ENCODE data around the gene NAALAD2.
"Not testable (repeated sequence)": the region's sequence is repeated elsewhere in the genome, so short reads cannot be mapped to it uniquely, and the experiment has no call there.

Gene NAALAD2

DNA sequence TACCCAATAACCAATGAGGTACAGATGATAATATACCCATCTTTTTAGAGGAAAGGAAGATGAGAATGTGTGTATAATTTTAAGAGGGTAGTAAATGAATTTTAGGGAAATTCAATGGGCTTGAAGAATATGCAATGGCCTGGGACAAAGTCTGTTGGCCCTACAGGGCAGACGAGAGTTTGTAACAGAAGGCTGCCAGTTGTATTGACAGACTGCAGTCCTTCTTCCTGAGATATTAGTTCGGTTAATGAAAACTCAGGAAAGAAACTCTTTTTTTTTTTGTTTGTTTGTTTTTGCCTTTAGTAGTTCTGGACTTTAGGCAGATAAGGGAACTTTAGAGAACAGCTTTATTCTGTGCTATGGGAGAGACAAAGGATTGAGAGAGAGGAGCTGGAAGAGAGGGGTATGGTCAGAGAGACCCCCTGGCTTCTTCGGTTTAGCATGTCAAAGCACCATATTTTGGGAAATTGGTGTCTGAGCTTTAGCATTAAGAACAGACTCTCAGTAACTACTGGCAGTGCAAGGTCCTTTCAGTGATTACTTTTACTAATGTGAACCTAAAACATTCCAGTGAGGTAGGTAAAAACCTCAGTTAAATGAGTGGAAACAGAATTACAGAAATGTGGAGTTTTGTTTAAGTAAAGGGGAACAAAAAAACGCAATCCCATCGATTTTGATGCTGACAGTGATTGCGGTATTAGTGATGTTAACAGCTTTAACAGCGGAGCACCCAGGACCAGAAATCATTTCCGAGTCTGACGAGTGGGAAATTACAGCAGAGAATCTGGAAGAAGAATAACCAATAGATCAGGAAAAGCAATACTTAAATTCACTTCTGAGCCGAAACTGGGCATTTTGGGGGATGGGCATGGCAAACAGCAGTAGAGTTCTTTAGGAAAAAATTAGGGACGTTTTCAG lies 644 bp upstream of the NAALAD2 start:
- H3K36me3 ChIP-seq (ENCODE audit: control insufficient read depth, insufficient read depth, low read length) = no peaks in the 10 kb centered on the region
- no peaks in the 10 kb centered on the region for H3K9me3 ChIP-seq (ENCODE audit: control insufficient read depth, low read length)
- H3K4me1 ChIP-seq (ENCODE audit: control insufficient read depth, insufficient read depth, low read length) = peaks cover 14% of the 10 kb centered on the region
- H3K27me3 ChIP-seq (ENCODE audit: control insufficient read depth, insufficient read depth, low read length, poor library complexity, severe bottlenecking) = no peaks in the 10 kb centered on the region
- H3K4me3 ChIP-seq (ENCODE audit: insufficient read depth, low read depth, low read length) = peak overlapping the region; percentile 78
- 20 to 23% methylated on average over 11 of the region's 11 CpGs for WGBS, 2 experiments
- peak overlapping the region; percentile 74 for H3K27ac ChIP-seq (ENCODE audit: insufficient read depth, low read depth, low read length, poor library complexity, severe bottlenecking)

DNA sequence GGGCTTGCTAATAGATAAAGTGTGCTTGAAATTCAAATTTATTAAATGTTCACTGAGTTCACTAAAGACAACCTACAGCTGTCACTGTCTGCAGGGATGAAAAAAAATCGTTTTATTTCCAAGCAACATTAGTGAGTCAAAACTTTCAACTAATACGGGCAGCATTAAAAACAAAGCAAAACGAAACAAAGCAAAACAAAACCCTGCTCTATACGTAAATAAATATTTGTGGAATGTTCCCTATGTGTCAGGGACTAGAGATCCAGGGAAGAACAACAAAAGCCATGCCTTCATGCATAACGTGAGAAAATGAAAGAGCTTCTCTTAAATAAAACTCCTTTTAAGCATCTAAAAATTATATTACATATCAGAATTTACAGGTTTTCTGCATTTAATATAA lies 553 bp downstream of the NAALAD2 start:
- Histone ChIP-seq H3K27me3 (ENCODE audit: control insufficient read depth, insufficient read depth, low read length, poor library complexity, severe bottlenecking) (no peaks in the 10 kb centered on the region), H3K36me3 (ENCODE audit: control insufficient read depth, insufficient read depth, low read length) (no peaks in the 10 kb centered on the region), H3K27ac (ENCODE audit: insufficient read depth, low read depth, low read length, poor library complexity, severe bottlenecking) (peak overlapping the region; percentile 74), H3K4me1 (ENCODE audit: control insufficient read depth, insufficient read depth, low read length) (peaks cover 14% of the 10 kb centered on the region), H3K4me3 (ENCODE audit: insufficient read depth, low read depth, low read length) (peak overlapping the region; percentile 78), H3K9me3 (ENCODE audit: control insufficient read depth, low read length) (no peaks in the 10 kb centered on the region)
- WGBS, 2 experiments = 13 to 17% methylated on average over 1 to 5 of the region's 5 CpGs

DNA sequence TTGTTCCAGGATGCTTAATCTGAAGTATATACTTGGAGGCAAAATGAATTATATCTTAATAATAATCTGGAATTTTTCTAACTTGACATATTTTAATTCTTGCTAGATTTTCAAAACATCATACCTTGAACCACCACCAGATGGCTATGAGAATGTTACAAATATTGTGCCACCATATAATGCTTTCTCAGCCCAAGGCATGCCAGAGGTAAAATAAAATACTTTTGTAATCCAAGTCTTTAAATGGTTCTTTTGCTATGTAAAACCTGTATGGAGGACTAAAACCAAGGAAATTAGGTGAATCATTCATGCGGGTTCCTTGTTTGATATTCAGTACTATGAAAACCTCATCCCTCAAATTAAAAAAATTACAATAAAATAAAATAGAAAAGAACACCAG lies 14.4 kb downstream of the NAALAD2 start:
- no peaks in the 10 kb centered on the region for H3K9me3 ChIP-seq (ENCODE audit: control insufficient read depth, low read length)
- no peak overlapping the region for H3K27ac ChIP-seq (ENCODE audit: insufficient read depth, low read depth, low read length, poor library complexity, severe bottlenecking)
- no peaks in the 10 kb centered on the region for H3K36me3 ChIP-seq (ENCODE audit: control insufficient read depth, insufficient read depth, low read length)
- H3K27me3 ChIP-seq (ENCODE audit: control insufficient read depth, insufficient read depth, low read length, poor library complexity, severe bottlenecking) = no peaks in the 10 kb centered on the region
- no peak overlapping the region for H3K4me3 ChIP-seq (ENCODE audit: insufficient read depth, low read depth, low read length)
- H3K4me1 ChIP-seq (ENCODE audit: control insufficient read depth, insufficient read depth, low read length) = no peaks in the 10 kb centered on the region
- WGBS, 2 experiments = 80% methylated on average over 1 of the region's 1 CpG; no CpG with 5 or more reads in 1 of the 2 experiments

DNA sequence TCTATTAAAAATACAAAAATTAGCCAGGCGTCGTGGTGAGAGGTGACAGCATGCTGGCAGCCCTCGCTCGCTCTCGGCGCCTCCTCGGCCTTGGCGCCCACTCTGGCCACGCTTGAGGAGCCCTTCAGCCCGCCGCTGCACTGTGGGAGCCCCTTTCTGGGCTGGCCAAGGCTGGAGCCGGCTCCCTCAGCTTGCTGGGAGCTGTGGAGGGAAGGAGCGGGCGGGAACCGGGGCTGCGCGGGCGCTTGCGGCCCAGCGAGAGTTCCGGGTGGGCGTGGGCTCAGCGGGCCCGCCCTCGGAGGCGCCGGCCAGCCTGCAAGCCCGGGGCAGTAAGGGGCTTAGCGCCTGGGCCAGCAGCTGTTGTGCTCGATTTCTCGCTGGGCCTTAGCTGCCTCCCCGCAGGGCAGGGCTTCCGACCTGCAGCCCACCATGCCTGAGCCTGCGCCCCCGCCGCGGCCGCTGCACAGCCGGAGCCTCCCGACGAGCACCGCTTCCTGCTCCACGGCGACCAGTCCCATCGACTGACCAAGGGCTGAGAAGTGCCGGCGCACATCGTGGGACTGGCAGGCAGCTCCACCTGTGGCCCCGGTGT lies 32.6 kb downstream of the NAALAD2 start:
- 96 to 97% methylated on average over 48 to 49 of the region's 49 CpGs for WGBS, 2 experiments
- not testable (repeated sequence) for H3K4me1 ChIP-seq (ENCODE audit: control insufficient read depth, insufficient read depth, low read length); H3K9me3 ChIP-seq (ENCODE audit: control insufficient read depth, low read length); H3K27me3 ChIP-seq (ENCODE audit: control insufficient read depth, insufficient read depth, low read length, poor library complexity, severe bottlenecking); H3K27ac ChIP-seq (ENCODE audit: insufficient read depth, low read depth, low read length, poor library complexity, severe bottlenecking); H3K4me3 ChIP-seq (ENCODE audit: insufficient read depth, low read depth, low read length)
- peaks cover 13% of the 10 kb centered on the region for H3K36me3 ChIP-seq (ENCODE audit: control insufficient read depth, insufficient read depth, low read length)

DNA sequence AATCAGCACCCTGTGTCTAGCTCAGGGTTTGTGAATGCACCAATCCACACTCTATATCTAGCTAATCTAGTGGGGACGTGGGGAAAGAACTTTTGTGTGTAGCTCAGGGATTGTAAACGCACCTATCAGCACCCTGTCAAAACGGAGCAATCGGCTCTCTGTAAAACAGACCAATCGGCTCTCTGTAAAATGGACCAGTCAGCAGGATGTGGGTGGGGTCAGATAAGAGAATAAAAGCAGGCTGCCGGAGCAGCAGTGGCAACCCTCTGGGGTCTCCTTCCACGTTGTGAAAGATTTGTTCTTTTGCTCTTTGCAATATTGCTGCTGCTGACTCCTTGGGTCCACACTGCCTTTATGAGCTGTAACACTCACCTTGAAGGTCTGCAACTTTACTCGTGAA lies 33.2 kb downstream of the NAALAD2 start:
- H3K27me3 ChIP-seq (ENCODE audit: control insufficient read depth, insufficient read depth, low read length, poor library complexity, severe bottlenecking); H3K4me3 ChIP-seq (ENCODE audit: insufficient read depth, low read depth, low read length); H3K27ac ChIP-seq (ENCODE audit: insufficient read depth, low read depth, low read length, poor library complexity, severe bottlenecking); H3K4me1 ChIP-seq (ENCODE audit: control insufficient read depth, insufficient read depth, low read length); H3K9me3 ChIP-seq (ENCODE audit: control insufficient read depth, low read length): not testable (repeated sequence)
- H3K36me3 ChIP-seq (ENCODE audit: control insufficient read depth, insufficient read depth, low read length) = peaks cover 13% of the 10 kb centered on the region
- 86 to 90% methylated on average over 8 of the region's 8 CpGs for WGBS, 2 experiments

DNA sequence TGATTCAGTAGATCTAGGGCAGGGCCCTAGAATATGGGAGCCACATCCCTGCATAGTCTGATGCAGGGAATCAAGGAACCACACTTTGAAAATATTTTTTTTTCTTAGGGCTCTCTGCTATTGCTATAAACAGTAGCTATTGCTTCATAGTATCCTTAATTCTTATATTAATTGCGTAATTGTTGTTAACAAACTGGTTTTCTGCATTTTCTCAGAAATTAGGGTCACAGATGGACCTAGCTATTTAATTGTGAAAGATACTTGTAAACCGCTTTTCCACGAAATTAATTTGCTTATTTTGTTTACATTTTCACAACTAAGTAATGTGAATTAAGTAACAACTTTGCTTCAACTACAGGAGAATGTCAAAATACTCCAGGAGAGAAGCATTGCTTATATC lies 34.1 kb downstream of the NAALAD2 start:
- 100% methylated on average over 1 to 3 of the region's 3 CpGs for WGBS, 2 experiments
- no peaks in the 10 kb centered on the region for H3K27me3 ChIP-seq (ENCODE audit: control insufficient read depth, insufficient read depth, low read length, poor library complexity, severe bottlenecking)
- no peaks in the 10 kb centered on the region for H3K9me3 ChIP-seq (ENCODE audit: control insufficient read depth, low read length)
- no peak overlapping the region for H3K27ac ChIP-seq (ENCODE audit: insufficient read depth, low read depth, low read length, poor library complexity, severe bottlenecking)
- no peak overlapping the region for H3K4me3 ChIP-seq (ENCODE audit: insufficient read depth, low read depth, low read length)
- peaks cover 8% of the 10 kb centered on the region for H3K36me3 ChIP-seq (ENCODE audit: control insufficient read depth, insufficient read depth, low read length)
- no peaks in the 10 kb centered on the region for H3K4me1 ChIP-seq (ENCODE audit: control insufficient read depth, insufficient read depth, low read length)

DNA sequence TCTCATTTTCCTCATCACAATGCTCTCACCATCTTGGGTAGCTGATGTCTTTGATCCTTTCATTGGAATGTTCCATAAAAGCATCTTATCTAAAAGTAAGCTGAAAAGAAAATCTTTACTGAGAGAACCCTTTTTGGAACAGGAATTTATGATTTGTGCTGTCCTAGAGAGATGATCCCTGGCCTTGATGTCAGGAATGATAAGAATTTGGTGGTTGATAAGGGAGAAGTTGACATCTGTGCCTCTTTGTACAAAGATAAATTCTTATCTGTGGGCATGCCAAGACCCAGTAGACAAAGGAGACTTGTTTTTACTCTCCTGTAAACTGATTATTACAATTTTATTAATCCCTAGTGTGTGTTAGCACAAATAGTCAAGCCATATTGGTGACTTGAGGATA lies 36.9 kb downstream of the NAALAD2 start:
- Histone ChIP-seq H3K4me3 (ENCODE audit: insufficient read depth, low read depth, low read length) (no peak overlapping the region), H3K9me3 (ENCODE audit: control insufficient read depth, low read length) (no peaks in the 10 kb centered on the region), H3K4me1 (ENCODE audit: control insufficient read depth, insufficient read depth, low read length) (no peaks in the 10 kb centered on the region), H3K27me3 (ENCODE audit: control insufficient read depth, insufficient read depth, low read length, poor library complexity, severe bottlenecking) (no peaks in the 10 kb centered on the region), H3K36me3 (ENCODE audit: control insufficient read depth, insufficient read depth, low read length) (no peaks in the 10 kb centered on the region), H3K27ac (ENCODE audit: insufficient read depth, low read depth, low read length, poor library complexity, severe bottlenecking) (no peak overlapping the region)

DNA sequence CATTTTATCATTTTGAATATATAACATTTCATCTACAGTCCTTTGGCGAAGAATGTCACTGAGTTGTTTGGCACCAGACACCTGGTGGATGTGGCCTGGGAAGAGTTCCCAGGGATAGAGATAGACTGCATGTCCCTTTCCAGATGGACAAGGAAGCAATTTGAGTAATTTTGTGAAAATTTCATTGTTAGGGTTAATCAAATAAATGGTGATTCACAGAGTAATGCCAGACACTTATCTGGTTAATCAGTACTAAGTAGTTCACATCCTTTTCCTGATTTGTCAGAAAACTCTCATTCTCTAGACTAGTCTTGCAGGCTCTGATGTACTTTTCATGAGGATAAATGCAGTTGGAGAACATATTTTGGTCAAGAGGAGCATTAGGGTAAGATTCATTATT lies 41.6 kb downstream of the NAALAD2 start:
- H3K27me3 ChIP-seq (ENCODE audit: control insufficient read depth, insufficient read depth, low read length, poor library complexity, severe bottlenecking) = no peaks in the 10 kb centered on the region
- no peak overlapping the region for H3K4me3 ChIP-seq (ENCODE audit: insufficient read depth, low read depth, low read length)
- H3K36me3 ChIP-seq (ENCODE audit: control insufficient read depth, insufficient read depth, low read length) = no peaks in the 10 kb centered on the region
- H3K9me3 ChIP-seq (ENCODE audit: control insufficient read depth, low read length) = no peaks in the 10 kb centered on the region
- WGBS, 2 experiments = 90 to 100% methylated on average over 1 of the region's 1 CpG
- no peak overlapping the region for H3K27ac ChIP-seq (ENCODE audit: insufficient read depth, low read depth, low read length, poor library complexity, severe bottlenecking)
- no peaks in the 10 kb centered on the region for H3K4me1 ChIP-seq (ENCODE audit: control insufficient read depth, insufficient read depth, low read length)

DNA sequence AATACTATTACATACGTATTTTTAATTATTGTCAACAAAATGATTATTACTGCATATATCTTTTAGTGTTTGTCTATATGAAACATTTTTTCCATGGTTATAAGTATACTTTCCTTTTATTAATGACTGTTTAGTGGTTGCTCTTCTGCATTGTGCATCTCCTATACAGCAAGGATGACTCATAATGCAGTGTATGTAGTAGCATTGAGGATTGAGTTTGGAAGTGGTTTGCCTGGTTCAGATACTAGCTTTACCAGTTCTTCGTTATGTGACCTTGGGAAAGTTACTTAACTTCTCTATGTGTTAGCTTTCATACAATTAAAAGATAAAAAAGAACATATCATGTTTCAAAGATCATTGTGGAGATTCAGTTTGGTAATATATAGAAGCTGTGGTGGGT lies 44.3 kb downstream of the NAALAD2 start:
- 71% methylated on average over 1 of the region's 2 CpGs; no CpG with 5 or more reads in 1 of the 2 experiments for WGBS, 2 experiments
- H3K4me3 ChIP-seq (ENCODE audit: insufficient read depth, low read depth, low read length) = no peak overlapping the region

DNA sequence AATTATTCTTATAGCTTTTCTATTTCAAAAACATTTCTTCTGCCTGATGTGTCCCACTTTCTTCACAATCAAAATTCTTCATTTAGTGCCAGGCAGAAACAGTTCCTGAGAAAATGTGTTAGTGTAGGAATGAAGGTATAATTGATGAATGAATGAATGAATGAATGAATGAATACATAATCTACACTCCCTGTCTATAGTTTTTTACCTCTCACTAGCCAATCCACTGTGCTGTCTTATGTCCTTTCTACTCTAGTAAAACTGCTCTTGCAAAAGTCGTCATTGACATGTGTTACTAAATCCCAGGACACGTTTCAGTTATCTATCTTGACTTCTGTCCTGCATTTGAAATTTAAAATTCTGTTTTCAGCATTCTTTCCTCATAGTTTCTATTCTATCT lies 45.5 kb downstream of the NAALAD2 start:
- H3K36me3 ChIP-seq (ENCODE audit: control insufficient read depth, insufficient read depth, low read length) = no peaks in the 10 kb centered on the region
- no peaks in the 10 kb centered on the region for H3K27me3 ChIP-seq (ENCODE audit: control insufficient read depth, insufficient read depth, low read length, poor library complexity, severe bottlenecking)
- H3K4me3 ChIP-seq (ENCODE audit: insufficient read depth, low read depth, low read length) = no peak overlapping the region
- H3K4me1 ChIP-seq (ENCODE audit: control insufficient read depth, insufficient read depth, low read length) = no peaks in the 10 kb centered on the region
- no peaks in the 10 kb centered on the region for H3K9me3 ChIP-seq (ENCODE audit: control insufficient read depth, low read length)
- no peak overlapping the region for H3K27ac ChIP-seq (ENCODE audit: insufficient read depth, low read depth, low read length, poor library complexity, severe bottlenecking)
- WGBS, 2 experiments = 70 to 77% methylated on average over 2 of the region's 2 CpGs

More for the DNA sequence above, 44.3 kb downstream of the NAALAD2 start:
- Histone ChIP-seq H3K27me3 (ENCODE audit: control insufficient read depth, insufficient read depth, low read length, poor library complexity, severe bottlenecking) (no peaks in the 10 kb centered on the region), H3K36me3 (ENCODE audit: control insufficient read depth, insufficient read depth, low read length) (no peaks in the 10 kb centered on the region), H3K27ac (ENCODE audit: insufficient read depth, low read depth, low read length, poor library complexity, severe bottlenecking) (no peak overlapping the region), H3K9me3 (ENCODE audit: control insufficient read depth, low read length) (no peaks in the 10 kb centered on the region), H3K4me1 (ENCODE audit: control insufficient read depth, insufficient read depth, low read length) (no peaks in the 10 kb centered on the region)
